ENCODE results near the gene MED13L. TPM values are rescaled to one million over a fixed set of nuclear protein-coding genes. Genes with fewer than 3 reads are reported as not detected.

The MED13L gene
- total and polyA plus RNA-seq, 2 of the 8 experiments (the other 6 are each of a cell fraction or from before 2014, with no cell fraction given) = 15.9 to 51.7 TPM

DNA sequence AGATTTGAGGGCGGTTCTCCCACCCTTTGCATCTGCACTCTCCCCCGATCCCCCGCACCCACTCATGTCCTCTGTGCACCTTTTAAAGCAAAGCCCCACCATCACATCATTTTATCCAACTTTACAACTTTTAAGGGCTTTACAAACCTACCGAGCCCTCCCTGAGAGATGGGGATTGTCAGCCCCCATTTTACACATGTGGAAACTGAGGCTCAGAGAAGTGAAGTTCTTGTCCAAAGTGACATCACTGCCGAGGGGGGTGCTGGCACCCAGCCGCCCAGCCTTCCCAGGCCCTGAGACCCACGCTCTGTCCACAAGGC lies 334.2 kb downstream of the MED13L start:
- TF ChIP-seq GTF2F1 (IDR thresholded peaks at IDR 0.05; ENCODE audit: borderline replicate concordance, low read depth, low read length) = no peak
- TF ChIP-seq TBP (IDR thresholded peaks at IDR 0.05; ENCODE audit: low read depth, low read length) = no peak
- TF ChIP-seq RBBP5 (IDR thresholded peaks at IDR 0.05; ENCODE audit: borderline replicate concordance, low read depth, low read length) = no peak
- no peak for TF ChIP-seq SAP30 (IDR thresholded peaks at IDR 0.05; ENCODE audit: insufficient read depth, insufficient replicate concordance, low read length)
- TF ChIP-seq CHD1 (IDR thresholded peaks at IDR 0.05; ENCODE audit: low read depth, low read length) = no peak
- no peak for TF ChIP-seq KDM1A (IDR thresholded peaks at IDR 0.05; ENCODE audit: borderline replicate concordance, low read length)
- no peak for TF ChIP-seq FOSL1 (IDR thresholded peaks at IDR 0.05; ENCODE audit: insufficient read depth, low read depth, low read length)
- TF ChIP-seq MAFK (IDR thresholded peaks at IDR 0.05; ENCODE audit: low read depth, low read length) = no peak
- H2BK15ac ChIP-seq (ENCODE audit: low read length) = no peak overlapping the region
- H3K4me3 ChIP-seq (ENCODE audit: extremely low read depth in 1 of 4, insufficient read depth in 2 of 4, low read depth in 3 of 4, low read length in 4 of 4) = no peak overlapping the region
- no peak overlapping the region for H4K5ac ChIP-seq (ENCODE audit: insufficient read length, low read depth, low read length)
- H2AFZ ChIP-seq (ENCODE audit: low read length) = no peak overlapping the region
- H3K56ac ChIP-seq (replicated peaks; ENCODE audit: insufficient read length, low read depth, low read length) = no peak overlapping the region
- no peak overlapping the region for H4K91ac ChIP-seq (replicated peaks; ENCODE audit: insufficient read length, low read length)
- H2BK12ac ChIP-seq (ENCODE audit: low read depth, low read length) = no peak overlapping the region
- no peaks in the 10 kb centered on the region for H3K9me3 ChIP-seq (ENCODE audit: insufficient read depth in 2 of 2, low read depth in 1 of 2, low read length in 1 of 2)
- no peaks in the 10 kb centered on the region for H4K20me1 ChIP-seq (replicated peaks in 1 of 2; ENCODE audit: control insufficient read depth in 1 of 2, insufficient read depth in 2 of 2, low read length in 2 of 2)
- no peak overlapping the region for H2BK20ac ChIP-seq (ENCODE audit: low read length)
- DNase-seq (ENCODE audit: low read depth in 1 of 2, low spot score in 2 of 2) = no peak
- H2BK5ac ChIP-seq (ENCODE audit: low read depth, low read length) = no peak overlapping the region
- 91% methylated on average over 7 of the region's 7 CpGs; no CpG with 5 or more reads in 1 of the 2 experiments for WGBS, 2 experiments (ENCODE audit: extremely low coverage in 1 of 2, insufficient coverage in 1 of 2, insufficient read length in 1 of 2, insufficient replicate concordance in 2 of 2, low coverage in 1 of 2, low lambda C conversion rate in 2 of 2, missing lambda C conversion rate in 1 of 2)
- no peaks in the 10 kb centered on the region for H3K27me3 ChIP-seq (replicated peaks in 1 of 4; ENCODE audit: control insufficient read depth in 3 of 4, extremely low read depth in 1 of 4, insufficient read depth in 3 of 4, low read length in 3 of 4)
- no peak overlapping the region for H3K14ac ChIP-seq (ENCODE audit: insufficient read length)
- no peaks in the 10 kb centered on the region; the same call in 1 of the 2 replicates for H3K23me2 ChIP-seq (ENCODE audit: low read depth, low read length)
- H2BK120ac ChIP-seq (replicated peaks; ENCODE audit: low read depth, low read length) = no peak overlapping the region
- H3K27ac ChIP-seq (ENCODE audit: low read depth, low read length) = no peak overlapping the region
- H3K4ac ChIP-seq (replicated peaks; ENCODE audit: insufficient read length, low read depth, low read length) = no peak overlapping the region
- H3K4me2 ChIP-seq (ENCODE audit: insufficient read depth in 1 of 2, low read depth in 2 of 2, low read length in 2 of 2) = no peak overlapping the region
- H2AK5ac ChIP-seq (ENCODE audit: low read depth, low read length) = no peak overlapping the region
- H3K23ac ChIP-seq (ENCODE audit: insufficient read length) = no peak overlapping the region
- no peak for FAIRE-seq
- H4K8ac ChIP-seq (ENCODE audit: extremely low read depth, insufficient read depth, low read length) = no peak overlapping the region
- CTCF ChIA-PET (ENCODE audit: partially characterized antibody) = interaction anchor here (1.3 kb wide), 1 partner anchor 48 kb away, joined by 4 read pairs; no protein-coding TSS in a partner anchor
- H3K9ac ChIP-seq (replicated peaks in 1 of 4; ENCODE audit: extremely low read depth in 1 of 4, low read depth in 3 of 4, low read length in 3 of 4) = no peak overlapping the region
- no peak overlapping the region for H3K18ac ChIP-seq (ENCODE audit: extremely low read depth, low read length)
- H3K79me1 ChIP-seq (ENCODE audit: low read depth, low read length) = no peaks in the 10 kb centered on the region
- POLR2A ChIA-PET (ENCODE audit: partially characterized antibody) = no interaction called here
- H3K79me2 ChIP-seq (ENCODE audit: control insufficient read depth in 1 of 2, insufficient read depth in 2 of 2, low read length in 2 of 2) = no peaks in the 10 kb centered on the region
- H3K4me1 ChIP-seq (replicated peaks in 1 of 4; ENCODE audit: control insufficient read depth in 3 of 4, insufficient read depth in 4 of 4, low read length in 3 of 4) = peaks cover 0 to 2% (median under 1%) of the 10 kb centered on the region in 4 experiments; a peak in 4 of 7 replicates
- H3K36me3 ChIP-seq (ENCODE audit: control insufficient read depth in 2 of 4, insufficient read depth in 4 of 4, low read length in 3 of 4) = no peaks in the 10 kb centered on the region
